B cell (primary cell): Measurements from ENCODE around the gene MIR17HG. TPM values are rescaled to one million over a fixed set of nuclear protein-coding genes. Genes with fewer than 3 reads are reported as not detected.
A peak's percentile ranks its signal among the peaks of the same experiment; 100 is the strongest.

Experiments
- ATAC-seq: fragments of 200-7000 bp; cut with Tn5 transposase; one replicate; pipeline ENCODE4 v1.10.0; 2021; ENCODE audit warnings: low read depth, mild to moderate bottlenecking, moderate number of reproducible peaks, moderate library complexity
- CTCF ChIA-PET: fragments of 350-600 bp; sonication (Branson Sonifier 250); formaldehyde crosslinking; loops from one replicate; lab custom pipeline; 2021; ENCODE audit warnings: antibody characterized with exemption, inconsistent platforms; lab: Charles Lee
- POLR2A ChIA-PET: fragments of 350-600 bp; sonication (Branson Sonifier 250); formaldehyde crosslinking; loops from one replicate; lab custom pipeline; 2021; ENCODE audit warnings: antibody characterized with exemption; lab: Charles Lee
- DNase-seq: peaks from one replicate; pipeline ENCODE4 v3.0.0; 2013
- H2AFZ ChIP-seq: 2 replicates; pipeline ENCODE4 v1.6.1; 2012; ENCODE audit warnings: mild to moderate bottlenecking, low read depth, low read length; ENCODE audit not compliant: insufficient read depth, poor library complexity, severe bottlenecking
- H3K27ac ChIP-seq, 2 donors: 1 replicate in 1 of 2; 2 replicates in 1 of 2; pipeline ENCODE4 v1.5.1; 2012 to 2013; ENCODE audit warnings: low read length in 2 of 2, mild to moderate bottlenecking in 2 of 2, moderate library complexity in 1 of 2
- H3K27me3 ChIP-seq, 4 experiments: fragments of 200-600 bp in 1 of 4; sonication (generic) in 1 of 4; replicated peaks in 1 of 4; 1 replicate in 2 of 4; 2 replicates in 2 of 4; pipeline versions ENCODE4 v1.6.1 to v1.7.0; 2013 to 2016; ENCODE audit warnings: low read length in 3 of 4, mild to moderate bottlenecking in 2 of 4, mixed read lengths in 1 of 4, moderate library complexity in 1 of 4; ENCODE audit not compliant: insufficient read depth in 4 of 4, control insufficient read depth in 3 of 4; ENCODE audit errors: control extremely low read depth in 1 of 4
- H3K36me3 ChIP-seq, 2 experiments: replicated peaks in 1 of 2; 1 replicate in 1 of 2; 2 replicates in 1 of 2; pipeline versions ENCODE4 v1.6.1 to v1.7.1; 2013; ENCODE audit warnings: low read length in 1 of 2; ENCODE audit not compliant: insufficient read depth in 2 of 2, control insufficient read depth in 1 of 2; ENCODE audit errors: control extremely low read depth in 1 of 2, extremely low read depth in 1 of 2
- H3K4me1 ChIP-seq, 2 donors: fragments of 200-600 bp in 1 of 2; sonication (generic) in 1 of 2; 1 replicate in 1 of 2; 2 replicates in 1 of 2; pipeline versions ENCODE4 v1.5.1 to v1.6.1; 2013 to 2017; ENCODE audit warnings: low read length in 2 of 2; ENCODE audit not compliant: control insufficient read depth in 2 of 2, insufficient read depth in 2 of 2
- H3K4me2 ChIP-seq: replicated peaks from 2 replicates; pipeline ENCODE3; 2012; ENCODE audit warnings: mild to moderate bottlenecking, low read depth, low read length; ENCODE audit not compliant: poor library complexity, severe bottlenecking
- H3K4me3 ChIP-seq, 5 experiments: fragments of 200-600 bp in 1 of 5; sonication (generic) in 1 of 5; 1 replicate in 3 of 5; 2 replicates in 2 of 5; pipeline versions ENCODE4 v1.5.1 to v1.7.0; 2011 to 2016; ENCODE audit warnings: low read length in 4 of 5, mild to moderate bottlenecking in 4 of 5, low read depth in 2 of 5, control low read depth in 1 of 5, moderate library complexity in 1 of 5; ENCODE audit not compliant: insufficient read depth in 1 of 5; ENCODE audit errors: control extremely low read depth in 1 of 5, extremely low read depth in 1 of 5
- H3K79me2 ChIP-seq: fragments of 200-600 bp; sonication (generic); one replicate; pipeline ENCODE4 v1.6.0; 2016; ENCODE audit warnings: low read length; ENCODE audit not compliant: control insufficient read depth, insufficient read depth
- H3K9ac ChIP-seq: fragments of 200-600 bp; sonication (generic); 2 replicates; pipeline ENCODE4 v1.6.1; 2017; ENCODE audit warnings: mild to moderate bottlenecking, low read length, moderate library complexity
- H3K9me3 ChIP-seq, 3 donors: one replicate each; pipeline versions ENCODE4 v1.6.1 to v1.7.1; 2013; ENCODE audit warnings: low read length in 2 of 3; ENCODE audit not compliant: control insufficient read depth in 2 of 3, insufficient read depth in 1 of 3; ENCODE audit errors: control extremely low read depth in 1 of 3
- H4K20me1 ChIP-seq: 2 replicates; pipeline ENCODE4 v1.6.0; 2012; ENCODE audit warnings: mild to moderate bottlenecking, low read length; ENCODE audit not compliant: insufficient read depth, control insufficient read depth, poor library complexity, severe bottlenecking
- H3K27ac Mint-ChIP-seq: one replicate; pipeline ENCODE4 v1.8.0; 2021; ENCODE audit warnings: mixed read lengths
- H3K27me3 Mint-ChIP-seq: one replicate; pipeline ENCODE4 v1.8.0; 2021; ENCODE audit warnings: mixed read lengths
- H3K4me1 Mint-ChIP-seq: one replicate; pipeline ENCODE4 v1.8.0; 2021; ENCODE audit warnings: mixed read lengths
- H3K4me3 Mint-ChIP-seq: one replicate; pipeline ENCODE4 v1.8.0; 2021; ENCODE audit warnings: mixed read lengths
- H3K9me3 Mint-ChIP-seq: one replicate; pipeline ENCODE4 v1.8.0; 2022; ENCODE audit warnings: mixed read lengths; ENCODE audit not compliant: insufficient read depth
- CTCF ChIP-seq: fragments of 200-600 bp; IDR thresholded peaks from one replicate; pipeline ENCODE4 v1.8.0; 2022; ENCODE audit warnings: antibody characterized with exemption, mild to moderate bottlenecking
- EZH2 ChIP-seq: IDR thresholded peaks from 2 replicates; pipeline ENCODE4 v1.6.1; 2012; ENCODE audit warnings: borderline replicate concordance, low read depth, mild to moderate bottlenecking, moderate library complexity, low read length; ENCODE audit not compliant: insufficient read depth, poor library complexity, severe bottlenecking
- WGBS: methylation state at CpG from one replicate; pipeline ENCODE4 v1.1.5; 2013; ENCODE audit warnings: missing lambda C conversion rate; ENCODE audit not compliant: insufficient coverage; 5-methylcytosine and 5-hydroxymethylcytosine counted together
- intact Hi-C: fragments of 100-400 bp; cut with micrococcal nuclease; formaldehyde crosslinking; loops from one replicate; pipeline ENCODE4 v1.10.0; 2022
- polyA plus RNA-seq: library from polyadenylated mRNA; depleted of rRNA; stranded (reverse); fragments of >200 nt; gene quantifications from 2 replicates; pipeline ENCODE4 v1.2.3, GENCODE V29; 2012
- total RNA-seq, 2 donors: library from RNA; stranded (reverse); fragments of 120-200 nt in 1 of 2; gene quantifications; 1 replicate in 1 of 2; 2 replicates in 1 of 2; pipeline versions ENCODE4 v1.2.3 to v1.2.4, GENCODE V29; 2013 to 2022

Gene MIR17HG
- total and polyA plus RNA-seq, 2 donors (not counting 1 experiment from before 2014, with no cell fraction given), result 6.0 to 17.1 TPM

- peaks cover 6% of the 10 kb centered on the region for H3K79me2 ChIP-seq
- H3K9me3 ChIP-seq, result no peaks in the 10 kb centered on the region
- WGBS, result 88% methylated on average over 4 of the region's 6 CpGs
- Mint-ChIP-seq H3K27me3 (no peaks in the 10 kb centered on the region), H3K9me3 (no peaks in the 10 kb centered on the region), H3K4me1 (peaks cover 16% of the 10 kb centered on the region), H3K4me3 (no peak overlapping the region), H3K27ac (peak overlapping the region; percentile 13)
- DNase-seq (no peak), ATAC-seq (no peak)
- peaks cover 2 to 31% of the 10 kb centered on the region in 2 experiments for H3K36me3 ChIP-seq
- H3K4me2 ChIP-seq, result no peak overlapping the region
- H3K9ac ChIP-seq, result no peak overlapping the region
- TF ChIP-seq EZH2 (no peak), CTCF (no peak)
- no peak overlapping the region for H3K27ac ChIP-seq
- no peak overlapping the region for H3K4me3 ChIP-seq
- H3K4me1 ChIP-seq, result no peaks in the 10 kb centered on the region
- ChIA-PET CTCF (interaction anchor here (0.9 kb wide), 1 partner anchor 32 kb away, joined by 3 read pairs; no protein-coding TSS in a partner anchor), POLR2A (no interaction called here)
- no peak overlapping the region for H2AFZ ChIP-seq
- H3K27me3 ChIP-seq, result no peaks in the 10 kb centered on the region
- peaks cover 21% of the 10 kb centered on the region for H4K20me1 ChIP-seq
- intact Hi-C loops, result no loop called here
Observed at GRCh38 chr13:91356919-91357612, 9.6 kb downstream of the MIR17HG start.

GRCh38 chr13:91357613-91358386 lies 10.3 kb downstream of the MIR17HG start:
- Histone ChIP-seq H3K4me2 (no peak overlapping the region), H3K9ac (no peak overlapping the region), H3K36me3 (peaks cover 2 to 30% of the 10 kb centered on the region in 2 experiments), H4K20me1 (peaks cover 14% of the 10 kb centered on the region), H2AFZ (no peak overlapping the region), H3K27me3 (no peaks in the 10 kb centered on the region), H3K79me2 (no peaks in the 10 kb centered on the region), H3K4me3 (no peak overlapping the region), H3K9me3 (no peaks in the 10 kb centered on the region), H3K4me1 (no peaks in the 10 kb centered on the region), H3K27ac (no peak overlapping the region)
- ChIA-PET CTCF (interaction anchor here (0.9 to 1.3 kb wide), 3 partner anchors 8 to 31 kb away, joined by 3 read pairs; partner anchors contain the start of gene MIR17HG), POLR2A (no interaction called here)
- intact Hi-C loops, result no loop called here
- no peak for TF ChIP-seq EZH2
- TF ChIP-seq CTCF, result no peak
- Mint-ChIP-seq H3K9me3 (no peaks in the 10 kb centered on the region), H3K4me3 (no peak overlapping the region), H3K27me3 (no peaks in the 10 kb centered on the region), H3K27ac (peak overlapping the region; percentile 13), H3K4me1 (peaks cover 14% of the 10 kb centered on the region)
- 70% methylated on average over 3 of the region's 7 CpGs for WGBS
- DNase-seq (no peak), ATAC-seq (no peak)
